H1 (cell line): ENCODE results near the gene WSCD2. TPM values are rescaled to one million over a fixed set of nuclear protein-coding genes. Genes with fewer than 3 reads are reported as not detected.

Experiments used
- CTBP2 ChIP-seq: IDR thresholded peaks from 2 replicates; pipeline ENCODE4 v1.7.0; 2011; ENCODE audit warnings: borderline replicate concordance, mild to moderate bottlenecking, moderate library complexity, mixed read lengths, low read length; ENCODE audit not compliant: insufficient read depth, insufficient read length
- HDAC6 ChIP-seq: IDR thresholded peaks from one replicate; pipeline ENCODE4 v1.7.1; 2012; ENCODE audit warnings: low read depth, mild to moderate bottlenecking, inconsistent platforms, low read length, moderate library complexity
- JUND ChIP-seq: IDR thresholded peaks from 2 replicates; pipeline ENCODE4 v1.6.1; 2011; ENCODE audit warnings: mild to moderate bottlenecking, improper control_type of control experiment, low read length
- MAX ChIP-seq: IDR thresholded peaks from 2 replicates; pipeline ENCODE4 v1.6.1; 2012; ENCODE audit warnings: inconsistent platforms
- POLR2A ChIP-seq, 2 experiments: IDR thresholded peaks; 1 replicate in 1 of 2; 2 replicates in 1 of 2; pipeline ENCODE4 v1.6.1; 2011; ENCODE audit warnings: low read depth in 2 of 2, low read length in 2 of 2, mild to moderate bottlenecking in 2 of 2; ENCODE audit errors: control extremely low read depth in 1 of 2
- RAD21 ChIP-seq, 2 experiments: IDR thresholded peaks in 1 of 2; conservative IDR thresholded peaks in 1 of 2; 2 replicates each; pipeline ENCODE4 v1.6.1; 2011; ENCODE audit warnings: low read depth in 2 of 2, low read length in 2 of 2, improper control_type of control experiment in 1 of 2, inconsistent platforms in 1 of 2, mild to moderate bottlenecking in 1 of 2, moderate library complexity in 1 of 2
- SUZ12 ChIP-seq: fragments of 200-600 bp; sonication (generic); IDR thresholded peaks from 2 replicates; pipeline ENCODE4 v1.6.1; 2012; ENCODE audit warnings: mild to moderate bottlenecking, inconsistent platforms, low read length, moderate library complexity, mixed read lengths
- TAF7 ChIP-seq: optimal IDR thresholded peaks from 2 replicates; pipeline ENCODE3; 2011; ENCODE audit warnings: low read depth, mild to moderate bottlenecking, inconsistent platforms, low read length, moderate library complexity, borderline replicate concordance
- polyA plus RNA-seq, 7 experiments: library from polyadenylated mRNA; depleted of rRNA in 3 of 7; stranded (reverse) in 5 of 7; unstranded in 2 of 7; fragments of >200 nt in 5 of 7; fragments of 200-250 nt in 2 of 7; gene quantifications; 1 replicate in 5 of 7; 2 replicates in 1 of 7; 4 replicates in 1 of 7; pipeline versions ENCODE4 v1.2.1 to v1.2.3, GENCODE V29; 2011 to 2013; ENCODE audit warnings: missing spikeins in 2 of 7, mixed read lengths in 2 of 7
- total RNA-seq: library from RNA; stranded (reverse); fragmentation: NEBNext Ultra II Directional; extraction: Animal tissue kit (Norgen Biotek cat#: 25700); gene quantifications from 2 replicates; pipeline ENCODE4 v1.2.1, GENCODE V29; 2021

WSCD2 gene
- total and polyA plus RNA-seq, 2 of the 8 experiments (the other 6 are each of a cell fraction or from before 2014, with no cell fraction given), result 1.3 to 2.2 TPM

DNA sequence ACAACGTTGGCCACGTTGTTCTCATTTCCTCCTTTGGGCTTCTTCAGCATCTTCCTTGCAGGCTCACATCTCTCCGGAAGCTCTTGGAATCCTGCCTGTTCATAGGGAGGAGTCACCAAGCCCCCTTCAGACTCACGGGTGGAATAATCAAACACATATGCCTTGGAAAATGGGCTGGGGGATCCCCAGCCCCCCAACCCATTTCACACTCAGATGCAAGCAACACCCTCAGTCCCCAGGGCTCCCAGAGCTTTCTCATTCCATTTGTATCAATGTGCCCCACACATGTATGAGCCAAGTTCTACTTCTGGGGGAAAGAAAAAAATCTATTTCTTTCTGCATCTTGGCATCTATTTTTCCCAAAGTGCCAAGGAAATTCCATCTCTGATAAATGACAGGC is 33.1 kb downstream of the WSCD2 start (continued):
- TF ChIP-seq POLR2A (IDR thresholded peaks at IDR 0.05; ENCODE audit: control extremely low read depth in 1 of 2, low read depth in 2 of 2, low read length in 2 of 2) (no peak), TAF7 (no peak), MAX (no peak), SUZ12 (no peak), RAD21 (IDR thresholded peaks at IDR 0.05 in 1 of 2, conservative IDR thresholded peaks at IDR 0.05 in 1 of 2; ENCODE audit: low read depth in 2 of 2, low read length in 2 of 2) (no peak), CTBP2 (no peak), HDAC6 (no peak), JUND (no peak)
